ENCODE results near the gene ENTPD8. TPM values are rescaled to one million over a fixed set of nuclear protein-coding genes. Genes with fewer than 3 reads are reported as not detected.

The ENTPD8 gene
- total and polyA plus RNA-seq, 2 of the 4 experiments (the other 2 are of a cell fraction): 0.07 TPM; not detected in 1

DNA sequence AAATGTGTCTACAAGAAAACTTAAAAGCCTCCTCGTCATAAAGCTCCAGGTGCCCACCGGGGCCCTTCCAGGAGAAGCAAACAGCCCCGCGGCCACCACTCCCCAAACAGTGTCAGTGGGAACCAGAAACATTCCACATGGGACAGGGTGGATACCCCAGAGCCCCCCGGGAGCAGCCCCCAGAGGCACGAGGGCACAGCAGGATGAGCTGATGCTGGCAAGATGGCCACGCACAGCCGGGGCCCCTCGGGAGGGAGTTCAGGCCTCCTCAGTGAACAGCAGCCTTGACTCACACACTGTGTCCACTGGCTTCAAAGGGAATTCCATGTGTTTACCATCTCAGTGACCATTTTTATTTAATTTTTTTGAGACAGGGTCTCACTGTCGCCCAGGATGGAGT lies 28.7 kb downstream of the ENTPD8 start:
- Histone ChIP-seq H3K9me3 (ENCODE audit: control insufficient read depth, insufficient read depth, low read length) (no peaks in the 10 kb centered on the region), H4K20me1 (ENCODE audit: insufficient read depth, low read length) (no peaks in the 10 kb centered on the region), H3K79me1 (ENCODE audit: low read depth in 1 of 2, low read length in 2 of 2) (peaks cover 15 to 46% of the 10 kb centered on the region in 2 experiments; a peak in 3 of 4 replicates), H2BK15ac (ENCODE audit: low read depth, low read length) (peak overlapping the region; percentile 99; the same call in 2 of the 3 replicates), H2AK5ac (ENCODE audit: low read depth, low read length) (peak overlapping the region; percentile 96), H3K23ac (ENCODE audit: low read depth, low read length) (peak overlapping the region; percentile 51), H2AFZ (replicated peaks; ENCODE audit: low read length, poor library complexity) (no peak overlapping the region), H2BK5ac (ENCODE audit: low read depth, low read length, poor library complexity, severe bottlenecking) (peak overlapping the region; percentile 78), H3K4me3 (ENCODE audit: insufficient read depth, low read depth, low read length) (no peak overlapping the region), H3K56ac (ENCODE audit: extremely low read depth, insufficient read depth, low read length) (no peak overlapping the region), H3K4me1 (ENCODE audit: control insufficient read depth, insufficient read depth, low read length) (peaks cover 24% of the 10 kb centered on the region), H3K14ac (replicated peaks; ENCODE audit: low read depth, low read length) (peak overlapping the region; percentile 79; the same call in 1 of the 2 replicates), H4K5ac (ENCODE audit: low read depth, low read length) (no peak overlapping the region), H3K27ac (ENCODE audit: insufficient read depth, low read length) (peak overlapping the region; percentile 2; the same call in 1 of the 2 replicates), H2AK9ac (replicated peaks; ENCODE audit: low read depth, low read length, poor library complexity) (peak overlapping the region; percentile 83), H3K9me1 (ENCODE audit: insufficient read depth, low read length) (peaks cover 12% of the 10 kb centered on the region), H2BK120ac (ENCODE audit: low read depth, low read length) (peak overlapping the region; percentile 79), H3K9ac (ENCODE audit: low read depth, low read length) (no peak overlapping the region), H4K8ac (ENCODE audit: low read depth in 2 of 2, low read length in 2 of 2) (peak overlapping the region; percentile 62 to 63), H2BK20ac (ENCODE audit: low read depth, low read length) (peak overlapping the region; percentile 74), H3K4ac (ENCODE audit: low read depth, low read length) (peak overlapping the region; percentile 87), H3K36me3 (ENCODE audit: control insufficient read depth, insufficient read depth, low read length) (peaks cover 3% of the 10 kb centered on the region; the same call in 1 of the 2 replicates), H3K18ac (ENCODE audit: low read depth, low read length) (no peak overlapping the region), H3K27me3 (ENCODE audit: control insufficient read depth, insufficient read depth, low read length) (no peaks in the 10 kb centered on the region), H4K91ac (ENCODE audit: insufficient read depth, low read depth, low read length) (peak overlapping the region; percentile 83), H3K4me2 (ENCODE audit: low read depth, low read length) (no peak overlapping the region)
- ATAC-seq (ENCODE audit: low read depth) (peak; percentile 42), DNase-seq (peak; percentile 41)
- intact Hi-C loops (cut with micrococcal nuclease): no loop called here
- no TSS peak for BruUV-seq (replicated peaks)
- ChIA-PET CTCF (interaction anchor here (2.6 kb wide), 1 partner anchor 11 kb away, joined by 9 read pairs; the partner anchor contains the start of genes EXD3 and NOXA1), POLR2A (ENCODE audit: unreplicated experiment) (no interaction called here)
- dilution Hi-C loops (cut with HindIII; ENCODE audit: low sequenced_read_pairs, unreplicated experiment): no loop called here
- in situ Hi-C loops (cut with MboI; ENCODE audit: low sequenced_read_pairs): no loop called here
- WGBS, 2 experiments (ENCODE audit: extremely low coverage in 2 of 2, insufficient read length in 1 of 2): 60% methylated on average over 2 of the region's 10 CpGs; no CpG with 5 or more reads in 1 of the 2 experiments
- TF ChIP-seq MXI1 (IDR thresholded peaks at IDR 0.05; ENCODE audit: borderline replicate concordance, low read depth, low read length) (no peak), CEBPB (IDR thresholded peaks at IDR 0.05; ENCODE audit: low read depth, low read length) (no peak)
- TF ChIP-seq, protein P1, sequence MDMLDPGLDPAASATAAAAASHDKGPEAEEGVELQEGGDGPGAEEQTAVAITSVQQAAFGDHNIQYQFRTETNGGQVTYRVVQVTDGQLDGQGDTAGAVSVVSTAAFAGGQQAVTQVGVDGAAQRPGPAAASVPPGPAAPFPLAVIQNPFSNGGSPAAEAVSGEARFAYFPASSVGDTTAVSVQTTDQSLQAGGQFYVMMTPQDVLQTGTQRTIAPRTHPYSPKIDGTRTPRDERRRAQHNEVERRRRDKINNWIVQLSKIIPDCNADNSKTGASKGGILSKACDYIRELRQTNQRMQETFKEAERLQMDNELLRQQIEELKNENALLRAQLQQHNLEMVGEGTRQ (IDR thresholded peaks at IDR 0.05; ENCODE audit: low read depth, low read length): no peak

All from IMR-90 (cell line).